OCI-LY1 (cell line): Measurements from ENCODE around the gene ADK.

Experiments
- CTCF ChIP-seq: fragments of 200-600 bp; sonication (generic), shearing (Covaris generic); IDR thresholded peaks from 2 replicates; pipeline ENCODE4 v1.5.1; 2017; ENCODE audit warnings: mild to moderate bottlenecking, antibody characterized with exemption, low read length, moderate library complexity, mixed read lengths
- EZH2 ChIP-seq: fragments of 200-600 bp; sonication (generic), shearing (Covaris generic); IDR thresholded peaks from 2 replicates; pipeline ENCODE4 v1.8.0; 2017; ENCODE audit warnings: borderline replicate concordance, mixed run types, mild to moderate bottlenecking, antibody characterized with exemption, low read length, moderate library complexity, mixed read lengths

- no peak for TF ChIP-seq CTCF
- TF ChIP-seq EZH2 = no peak
These were observed 534.5 kb downstream of the ADK start for GRCh38 chr10:74685564-74685963.
